Measurements from ENCODE around the gene SLC12A5.

The SLC12A5 gene

GRCh38 chr20:46073443-46073842, 44.4 kb downstream of the SLC12A5 start:
- no peak overlapping the region for H3K4me3 ChIP-seq (ENCODE audit: low read depth, low read length)
- H3K27ac ChIP-seq (ENCODE audit: extremely low read depth, low read depth, low read length), result no peak overlapping the region
- H3K9me3 ChIP-seq (ENCODE audit: control insufficient read depth, insufficient read depth, low read depth, low read length), result no peaks in the 10 kb centered on the region
- peaks cover 12 to 50% of the 10 kb centered on the region in 2 experiments for H3K36me3 ChIP-seq (ENCODE audit: control insufficient read depth in 2 of 2, insufficient read depth in 1 of 2, low read length in 2 of 2)
- peaks cover 6% of the 10 kb centered on the region; the same call in 1 of the 2 replicates for H3K4me1 ChIP-seq (ENCODE audit: control insufficient read depth, insufficient read depth, low read length)
- POLR2A ChIA-PET, result no interaction called here
- CTCF ChIA-PET, result no interaction called here
- TF ChIP-seq ZNF175 (tag by site-specific recombination; IDR thresholded peaks at IDR 0.05), result no peak
- TF ChIP-seq SP7 (tag by site-specific recombination; IDR thresholded peaks at IDR 0.05), result peak; percentile 89
- TF ChIP-seq YY2 (tag by site-specific recombination; IDR thresholded peaks at IDR 0.05), result no peak
- TF ChIP-seq ZNF366 (tag by site-specific recombination; conservative IDR thresholded peaks at IDR 0.05), result no peak
- peak; percentile 87 for TF ChIP-seq GLIS1 (tag by site-specific recombination; IDR thresholded peaks at IDR 0.05)
- 0 out of 2 replicates have a peak, but pooled peaks have one; percentile 36 for TF ChIP-seq ZBTB17 (tag by site-specific recombination; IDR thresholded peaks at IDR 0.05)
- no peak for TF ChIP-seq ZNF133 (tag by site-specific recombination; IDR thresholded peaks at IDR 0.05)
- 0 out of 2 replicates have a peak, but pooled peaks have one; percentile 10 for TF ChIP-seq OSR2 (tag by site-specific recombination; IDR thresholded peaks at IDR 0.05)
- TF ChIP-seq BCL6B (tag by site-specific recombination; IDR thresholded peaks at IDR 0.05), result no peak
- TF ChIP-seq ZNF24 (tag by site-specific recombination; IDR thresholded peaks at IDR 0.05), result peak; percentile 34; the same call in 1 of the 2 replicates
- no peak for TF ChIP-seq ZNF626 (tag by site-specific recombination; IDR thresholded peaks at IDR 0.05)
- no peak for TF ChIP-seq ZNF549 (tag by site-specific recombination; IDR thresholded peaks at IDR 0.05)
- TF ChIP-seq, protein P1, sequence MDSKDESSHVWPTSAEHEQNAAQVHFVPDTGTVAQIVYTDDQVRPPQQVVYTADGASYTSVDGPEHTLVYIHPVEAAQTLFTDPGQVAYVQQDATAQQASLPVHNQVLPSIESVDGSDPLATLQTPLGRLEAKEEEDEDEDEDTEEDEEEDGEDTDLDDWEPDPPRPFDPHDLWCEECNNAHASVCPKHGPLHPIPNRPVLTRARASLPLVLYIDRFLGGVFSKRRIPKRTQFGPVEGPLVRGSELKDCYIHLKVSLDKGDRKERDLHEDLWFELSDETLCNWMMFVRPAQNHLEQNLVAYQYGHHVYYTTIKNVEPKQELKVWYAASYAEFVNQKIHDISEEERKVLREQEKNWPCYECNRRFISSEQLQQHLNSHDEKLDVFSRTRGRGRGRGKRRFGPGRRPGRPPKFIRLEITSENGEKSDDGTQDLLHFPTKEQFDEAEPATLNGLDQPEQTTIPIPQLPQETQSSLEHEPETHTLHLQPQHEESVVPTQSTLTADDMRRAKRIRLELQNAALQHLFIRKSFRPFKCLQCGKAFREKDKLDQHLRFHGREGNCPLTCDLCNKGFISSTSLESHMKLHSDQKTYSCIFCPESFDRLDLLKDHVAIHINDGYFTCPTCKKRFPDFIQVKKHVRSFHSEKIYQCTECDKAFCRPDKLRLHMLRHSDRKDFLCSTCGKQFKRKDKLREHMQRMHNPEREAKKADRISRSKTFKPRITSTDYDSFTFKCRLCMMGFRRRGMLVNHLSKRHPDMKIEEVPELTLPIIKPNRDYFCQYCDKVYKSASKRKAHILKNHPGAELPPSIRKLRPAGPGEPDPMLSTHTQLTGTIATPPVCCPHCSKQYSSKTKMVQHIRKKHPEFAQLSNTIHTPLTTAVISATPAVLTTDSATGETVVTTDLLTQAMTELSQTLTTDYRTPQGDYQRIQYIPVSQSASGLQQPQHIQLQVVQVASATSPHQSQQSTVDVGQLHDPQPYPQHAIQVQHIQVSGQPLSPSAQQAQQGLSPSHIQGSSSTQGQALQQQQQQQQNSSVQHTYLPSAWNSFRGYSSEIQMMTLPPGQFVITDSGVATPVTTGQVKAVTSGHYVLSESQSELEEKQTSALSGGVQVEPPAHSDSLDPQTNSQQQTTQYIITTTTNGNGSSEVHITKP (tag by site-specific recombination; IDR thresholded peaks at IDR 0.05), result 0 out of 2 replicates have a peak, but pooled peaks have one; percentile 21
- no peak for TF ChIP-seq INSM2 (tag by site-specific recombination; IDR thresholded peaks at IDR 0.05)

DNA sequence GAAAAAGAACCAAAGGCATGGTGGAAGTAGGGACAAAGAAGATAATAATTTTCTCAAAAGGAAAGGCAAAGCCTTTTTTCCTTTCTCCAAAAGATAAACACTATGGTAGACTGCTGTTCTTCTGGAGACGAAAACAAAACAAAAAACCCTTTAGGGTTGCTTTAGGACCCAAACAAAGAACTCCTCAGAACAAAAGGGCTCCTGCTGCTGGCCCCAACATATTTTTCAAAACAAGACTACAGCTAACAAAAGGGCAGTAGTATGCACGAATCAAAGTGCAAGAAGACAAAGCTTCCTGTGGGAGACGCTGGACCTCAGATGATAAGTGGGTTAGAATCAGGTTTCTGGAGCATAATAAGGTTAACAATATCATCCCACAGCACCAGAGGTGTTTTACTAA, 45.0 kb downstream of the SLC12A5 start:
- Histone ChIP-seq H3K4me3 (ENCODE audit: low read depth, low read length) (no peak overlapping the region), H3K9me3 (ENCODE audit: control insufficient read depth, insufficient read depth, low read depth, low read length) (no peaks in the 10 kb centered on the region), H3K27ac (ENCODE audit: extremely low read depth, low read depth, low read length) (no peak overlapping the region), H3K36me3 (ENCODE audit: control insufficient read depth in 2 of 2, insufficient read depth in 1 of 2, low read length in 2 of 2) (peaks cover 7 to 51% of the 10 kb centered on the region in 2 experiments), H3K4me1 (ENCODE audit: control insufficient read depth, insufficient read depth, low read length) (peaks cover 6% of the 10 kb centered on the region; the same call in 1 of the 2 replicates)
- POLR2A ChIA-PET, result no interaction called here
- CTCF ChIA-PET, result no interaction called here
- TF ChIP-seq ZNF16 (tag by site-specific recombination; IDR thresholded peaks at IDR 0.05; ENCODE audit: low read depth) (no peak), ZSCAN4 (tag by site-specific recombination; IDR thresholded peaks at IDR 0.05) (no peak), ZNF48 (tag by site-specific recombination; IDR thresholded peaks at IDR 0.05) (no peak), ZNF654 (tag by site-specific recombination; IDR thresholded peaks at IDR 0.05; ENCODE audit: low read depth) (no peak), ZNF133 (tag by site-specific recombination; IDR thresholded peaks at IDR 0.05) (no peak), ZNF777 (tag by site-specific recombination; IDR thresholded peaks at IDR 0.05; ENCODE audit: borderline replicate concordance) (no peak), ZNF473 (tag by site-specific recombination; IDR thresholded peaks at IDR 0.05) (no peak)
